Measurements from ENCODE around the gene AFAP1L1.

DNA sequence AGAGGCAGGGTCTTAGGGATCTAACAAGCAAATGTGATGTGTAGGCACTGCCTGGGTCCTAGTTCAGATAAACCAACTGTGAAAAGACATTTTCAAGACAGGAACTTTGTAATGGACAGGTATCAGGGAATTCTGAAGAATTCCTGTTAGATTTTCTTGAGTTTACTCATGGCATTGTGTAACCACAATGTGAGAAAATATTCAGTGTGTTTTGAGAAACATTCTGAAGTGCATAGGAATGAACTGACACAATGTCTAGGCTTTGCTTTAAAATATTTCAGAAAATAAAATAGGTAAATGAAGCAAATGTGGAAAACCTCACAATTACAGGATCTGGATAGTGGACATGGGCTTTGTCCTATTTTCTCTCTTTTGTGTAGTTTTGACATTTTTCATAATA, 15.2 kb upstream of the AFAP1L1 start:
- no peak for TF ChIP-seq EZH2phosphoT487 (IDR thresholded peaks at IDR 0.05; ENCODE audit: low read length)
- TF ChIP-seq, protein P1, sequence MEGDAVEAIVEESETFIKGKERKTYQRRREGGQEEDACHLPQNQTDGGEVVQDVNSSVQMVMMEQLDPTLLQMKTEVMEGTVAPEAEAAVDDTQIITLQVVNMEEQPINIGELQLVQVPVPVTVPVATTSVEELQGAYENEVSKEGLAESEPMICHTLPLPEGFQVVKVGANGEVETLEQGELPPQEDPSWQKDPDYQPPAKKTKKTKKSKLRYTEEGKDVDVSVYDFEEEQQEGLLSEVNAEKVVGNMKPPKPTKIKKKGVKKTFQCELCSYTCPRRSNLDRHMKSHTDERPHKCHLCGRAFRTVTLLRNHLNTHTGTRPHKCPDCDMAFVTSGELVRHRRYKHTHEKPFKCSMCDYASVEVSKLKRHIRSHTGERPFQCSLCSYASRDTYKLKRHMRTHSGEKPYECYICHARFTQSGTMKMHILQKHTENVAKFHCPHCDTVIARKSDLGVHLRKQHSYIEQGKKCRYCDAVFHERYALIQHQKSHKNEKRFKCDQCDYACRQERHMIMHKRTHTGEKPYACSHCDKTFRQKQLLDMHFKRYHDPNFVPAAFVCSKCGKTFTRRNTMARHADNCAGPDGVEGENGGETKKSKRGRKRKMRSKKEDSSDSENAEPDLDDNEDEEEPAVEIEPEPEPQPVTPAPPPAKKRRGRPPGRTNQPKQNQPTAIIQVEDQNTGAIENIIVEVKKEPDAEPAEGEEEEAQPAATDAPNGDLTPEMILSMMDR (IDR thresholded peaks at IDR 0.05; ENCODE audit: low read length), result no peak
